Adrenal gland (tissue), 12 donors: Measurements from ENCODE around the gene GLIPR2. TPM values are rescaled to one million over a fixed set of nuclear protein-coding genes. Genes with fewer than 3 reads are reported as not detected.
A peak's percentile ranks its signal among the peaks of the same experiment; 100 is the strongest.

ENCODE experiments used
- DNase-seq, 7 donors: peaks; one replicate each; pipeline ENCODE4 v3.0.0-alpha.2; 2019 to 2020
- H3K27ac ChIP-seq, 5 donors: fragments of 200-600 bp; sonication (generic) in 4 of 5; 1 replicate in 3 of 5; 2 replicates in 2 of 5; pipeline versions ENCODE4 v1.5.1 to v1.8.0; 2016 to 2020; ENCODE audit warnings: mild to moderate bottlenecking in 1 of 5
- H3K27me3 ChIP-seq: fragments of 200-600 bp; 2 replicates; pipeline ENCODE4 v1.8.0; 2021
- H3K36me3 ChIP-seq, 2 donors: fragments of 200-600 bp; replicated peaks in 1 of 2; 1 replicate in 1 of 2; 2 replicates in 1 of 2; pipeline versions ENCODE4 v1.5.1 to v1.8.0; 2018 to 2022
- H3K4me1 ChIP-seq, 2 donors: fragments of 200-600 bp; replicated peaks in 1 of 2; 1 replicate in 1 of 2; 2 replicates in 1 of 2; pipeline versions ENCODE4 v1.5.1 to v1.8.0; 2018 to 2021
- H3K4me3 ChIP-seq, 4 donors: fragments of 200-600 bp; sonication (generic) in 3 of 4; one replicate each; pipeline ENCODE4 v1.5.1; 2016 to 2018
- H3K9me3 ChIP-seq, 3 donors: fragments of 200-600 bp; sonication (generic) in 1 of 3; replicated peaks in 1 of 3; 1 replicate in 2 of 3; 2 replicates in 1 of 3; pipeline versions ENCODE4 v1.5.1 to v1.8.0; 2016 to 2021
- CTCF ChIP-seq, 6 experiments: fragments of 450-650 bp in 4 of 6; fragments of 200-600 bp in 2 of 6; sonication (generic) in 1 of 6; IDR thresholded peaks; 1 replicate in 5 of 6; 2 replicates in 1 of 6; pipeline versions ENCODE4 v1.5.1 to v1.8.0; 2016 to 2021; ENCODE audit warnings: antibody characterized with exemption in 6 of 6, mild to moderate bottlenecking in 2 of 6, moderate library complexity in 1 of 6
- POLR2A ChIP-seq, 2 donors: fragments of 450-650 bp; IDR thresholded peaks; one replicate each; pipeline ENCODE4 v1.6.1; 2017; ENCODE audit warnings: antibody characterized with exemption in 2 of 2, mild to moderate bottlenecking in 2 of 2, moderate library complexity in 1 of 2
- WGBS, 4 donors: extraction: QIAGEN DNeasy Blood & Tissue Kit in 2 of 4; methylation state at CpG; one replicate each; pipeline versions ENCODE4 v1.1.5 to v1.1.7; 2013 to 2017; 5-methylcytosine and 5-hydroxymethylcytosine counted together
- intact Hi-C, 2 donors: fragments of 100-400 bp; cut with DNase I; formaldehyde crosslinking; loops; one replicate each; pipeline versions ENCODE4 v1.14.1 to v1.15.0; 2022 to 2023
- polyA plus RNA-seq, 3 donors: library from polyadenylated mRNA; stranded (reverse); fragments of 200-250 nt in 2 of 3; fragments of 350-450 nt in 1 of 3; fragmentation: Illumina TruSeq in 1 of 3; extraction: RNeasy Lipid Tissue Mini Kit (QIAGEN cat#74804) in 1 of 3; gene quantifications; one replicate each; pipeline ENCODE4 v1.2.3, GENCODE V29; 2013 to 2014
- total RNA-seq, 9 donors: library from RNA; depleted of rRNA in 4 of 9; stranded (reverse); fragments of >200 nt in 4 of 9; fragments of 120-200 nt in 1 of 9; fragmentation: NEBNext Ultra II Directional in 1 of 9; extraction: Animal tissue kit (Norgen Biotek cat#: 25700) in 1 of 9; gene quantifications; one replicate each; pipeline versions ENCODE4 v1.1.0 to v1.2.4, GENCODE V29; 2013 to 2023
- donor health status: healthy with polysubstance abuse.
- donor health status: Bipolar disorder and iron deficiency.
- donor health status: DM: yes; HTN: yes; CAD: no.
- donor health status: DM: no; HTN: no; CAD: no.
- donor health status: DM: no; HTN: no; CAD: no.
- donor health status: DM: yes; HTN: yes; CAD: no.

Gene GLIPR2
- total and polyA plus RNA-seq, 12 donors, result 16.1 to 56.3 (median 33.5) TPM

- no peak overlapping the region for H3K4me3 ChIP-seq
- H3K27ac ChIP-seq, result peak overlapping the region in 3 of 5 donors; percentile 82 to 90 (median 88)
- peaks cover 11 to 22% of the 10 kb centered on the region in 2 donors for H3K4me1 ChIP-seq
- no peaks in the 10 kb centered on the region for H3K9me3 ChIP-seq
- peak in 1 of 7 donors; percentile 11 for DNase-seq
- 81 to 92% (median 86%) methylated on average over 1 to 3 of the region's 3 CpGs for WGBS, 4 donors
- H3K27me3 ChIP-seq, result no peaks in the 10 kb centered on the region
- TF ChIP-seq CTCF (IDR thresholded peaks at IDR 0.05) (no peak), POLR2A (IDR thresholded peaks at IDR 0.05) (no peak)
- intact Hi-C loops, result loop anchor here in 1 of 2 donors (10.0 kb wide), 1 partner anchor 140 kb away; no protein-coding TSS in a partner anchor
- no peaks in the 10 kb centered on the region for H3K36me3 ChIP-seq
Observed at GRCh38 chr9:36164989-36165388, 28.5 kb downstream of the GLIPR2 start.

GRCh38 chr9:36165826-36166167, 29.3 kb downstream of the GLIPR2 start:
- peak overlapping the region in 2 of 5 donors; percentile 41 to 90 for H3K27ac ChIP-seq
- intact Hi-C loops, result loop anchor here in 1 of 2 donors (2.0 to 10.0 kb wide), 2 partner anchors 63 to 141 kb away; no protein-coding TSS in a partner anchor
- TF ChIP-seq POLR2A (IDR thresholded peaks at IDR 0.05), result no peak
- no peak for TF ChIP-seq CTCF (IDR thresholded peaks at IDR 0.05)
- H3K4me3 ChIP-seq, result peak overlapping the region in 1 of 4 donors; percentile 59
- peaks cover 11 to 22% of the 10 kb centered on the region in 2 donors for H3K4me1 ChIP-seq
- H3K36me3 ChIP-seq, result no peaks in the 10 kb centered on the region
- no peaks in the 10 kb centered on the region for H3K9me3 ChIP-seq
- DNase-seq, result no peak
- 20 to 46% (median 35%) methylated on average over 11 to 12 of the region's 12 CpGs for WGBS, 4 donors
- H3K27me3 ChIP-seq, result no peaks in the 10 kb centered on the region

GRCh38 chr9:36166168-36166927, 29.8 kb downstream of the GLIPR2 start:
- Histone ChIP-seq H3K27ac (peak overlapping the region in 2 of 5 donors; percentile 41 to 90), H3K4me1 (peaks cover 11 to 21% of the 10 kb centered on the region in 2 donors), H3K4me3 (peak overlapping the region in 3 of 4 donors; percentile 1 to 59 (median 34)), H3K9me3 (no peaks in the 10 kb centered on the region), H3K27me3 (no peaks in the 10 kb centered on the region), H3K36me3 (no peaks in the 10 kb centered on the region)
- TF ChIP-seq CTCF (IDR thresholded peaks at IDR 0.05) (peak; percentile 88 to 97 (median 92)), POLR2A (IDR thresholded peaks at IDR 0.05) (no peak)
- peak; percentile 75 to 90 (median 85) for DNase-seq
- intact Hi-C loops, result loop anchor here in 1 of 2 donors (2.0 to 10.0 kb wide), 2 partner anchors 64 to 142 kb away; no protein-coding TSS in a partner anchor
- 0 to 4% (median 2%) methylated on average over 7 to 58 of the region's 58 CpGs for WGBS, 4 donors

GRCh38 chr9:36169166-36169565, 32.6 kb downstream of the GLIPR2 start, which contains the start of gene CCIN:
TSS of gene CCIN (plus strand) at chr9:36169388. CDS start at chr9:36169503, 115 bp downstream.
- Histone ChIP-seq H3K27me3 (no peaks in the 10 kb centered on the region), H3K9me3 (no peaks in the 10 kb centered on the region), H3K27ac (no peak within 1 kb of the TSS), H3K4me3 (no peak within 1 kb of the TSS), H3K4me1 (peaks cover 0 to 3% of the 10 kb centered on the region in 2 donors), H3K36me3 (no peaks in the 10 kb centered on the region)
- WGBS, 4 donors, result 88 to 96% (median 93%) methylated on average over 6 of the region's 6 CpGs
- no peak for DNase-seq
- TF ChIP-seq POLR2A (IDR thresholded peaks at IDR 0.05), result no peak
- TF ChIP-seq CTCF (IDR thresholded peaks at IDR 0.05), result no peak
- intact Hi-C loops, result loop anchor here in 1 of 2 donors (10.0 kb wide), 1 partner anchor 144 kb away; no protein-coding TSS in a partner anchor
